Activated CD4-positive, CD25-positive, alpha-beta regulatory T cell treated with anti-CD3 and anti-CD28 coated beads, Interleukin-2, amount 50 U/mL, for 72 hours (primary cell): ENCODE data around the gene PSG5.
"Not testable (repeated sequence)": the region's sequence is repeated elsewhere in the genome, so short reads cannot be mapped to it uniquely, and the experiment has no call there.

Source experiments
- DNase-seq: peaks from one replicate; pipeline ENCODE4 v3.0.0; 2021

The PSG5 gene

GRCh38 chr19:43186311-43186935 lies at the start of gene PSG5:
TSS of gene PSG5 (minus strand) at chr19:43186536. CDS start at chr19:43186405, 131 bp downstream.
- DNase-seq, result not testable (repeated sequence)

- DNase-seq, result not testable (repeated sequence)
Measured at GRCh38 chr19:43235686-43236085, 49.4 kb upstream of the PSG5 start.

- no peak for DNase-seq
Measured at GRCh38 chr19:43229315-43229714, 43.0 kb upstream of the PSG5 start.

GRCh38 chr19:43228730-43229129 lies 42.4 kb upstream of the PSG5 start:
- not testable (repeated sequence) for DNase-seq

- DNase-seq, result not testable (repeated sequence)
Measured at GRCh38 chr19:43226986-43227385, 40.6 kb upstream of the PSG5 start.

- DNase-seq, result no peak
Measured at GRCh38 chr19:43224855-43225253, 38.5 kb upstream of the PSG5 start.

- DNase-seq, result not testable (repeated sequence)
Measured at GRCh38 chr19:43224201-43224854, 38.0 kb upstream of the PSG5 start.

GRCh38 chr19:43221891-43222290 lies 35.6 kb upstream of the PSG5 start:
- DNase-seq, result not testable (repeated sequence)

- not testable (repeated sequence) for DNase-seq
Measured at GRCh38 chr19:43219136-43219535, 32.8 kb upstream of the PSG5 start.

- not testable (repeated sequence) for DNase-seq
Measured at GRCh38 chr19:43215881-43216280, 29.5 kb upstream of the PSG5 start.

GRCh38 chr19:43207991-43208390 lies 21.7 kb upstream of the PSG5 start:
- no peak for DNase-seq

GRCh38 chr19:43207174-43207573 lies 20.8 kb upstream of the PSG5 start:
- not testable (repeated sequence) for DNase-seq

GRCh38 chr19:43205471-43206105 lies 19.3 kb upstream of the PSG5 start, which contains the start of gene PSG4:
TSS of gene PSG4 (minus strand) at chr19:43205638. CDS start at chr19:43205536, 102 bp downstream.
- DNase-seq, result not testable (repeated sequence)

GRCh38 chr19:43203611-43204010 lies 17.3 kb upstream of the PSG5 start:
- DNase-seq, result not testable (repeated sequence)

- not testable (repeated sequence) for DNase-seq
Measured at GRCh38 chr19:43201891-43202290, 15.6 kb upstream of the PSG5 start.

GRCh38 chr19:43201337-43201801 lies 15.0 kb upstream of the PSG5 start:
- DNase-seq, result not testable (repeated sequence)

- not testable (repeated sequence) for DNase-seq
Measured at GRCh38 chr19:43198686-43199419, 12.5 kb upstream of the PSG5 start.

GRCh38 chr19:43197666-43198397 lies 11.5 kb upstream of the PSG5 start:
- not testable (repeated sequence) for DNase-seq

GRCh38 chr19:43194397-43194796 lies 8.1 kb upstream of the PSG5 start:
- DNase-seq, result not testable (repeated sequence)

GRCh38 chr19:43192381-43193155 lies 6.2 kb upstream of the PSG5 start:
- not testable (repeated sequence) for DNase-seq

GRCh38 chr19:43188092-43188491 lies 1.8 kb upstream of the PSG5 start:
- not testable (repeated sequence) for DNase-seq
